H1 (cell line): Measurements from ENCODE around the gene GP5. TPM values are rescaled to one million over a fixed set of nuclear protein-coding genes. Genes with fewer than 3 reads are reported as not detected.

Source experiments
- CTCF ChIA-PET: fragments of 300-600 bp; sonication (Branson Sonifier 250); formaldehyde crosslinking; loops from one replicate; lab custom pipeline; 2021; ENCODE audit not compliant: partially characterized antibody; lab: Charles Lee
- POLR2A ChIA-PET: fragments of 300-600 bp; sonication (Branson Sonifier 250); formaldehyde crosslinking; loops from one replicate; lab custom pipeline; 2021; ENCODE audit warnings: inconsistent platforms; ENCODE audit not compliant: partially characterized antibody; lab: Charles Lee
- DNase-seq, 2 experiments: peaks; one replicate each; pipeline versions ENCODE4 v3.0.0 to v3.0.0-alpha.2; 2010 to 2022; ENCODE audit warnings: low spot score in 2 of 2, low read depth in 1 of 2, mixed read lengths in 1 of 2
- FAIRE-seq: peaks from 2 replicates; lab custom pipeline; 2011; peaks lifted over from hg19 to GRCh38; lab: Jason Lieb, UNC
- H2AFZ ChIP-seq: 2 replicates; pipeline ENCODE4 v1.8.1; 2012; ENCODE audit warnings: low read length, inconsistent platforms
- H2AK5ac ChIP-seq: 2 replicates; pipeline ENCODE4 v1.6.1; 2013; ENCODE audit warnings: low read depth, low read length
- H2BK120ac ChIP-seq: replicated peaks from 2 replicates; pipeline ENCODE3; 2013; ENCODE audit warnings: low read depth, low read length, inconsistent platforms
- H2BK12ac ChIP-seq: 2 replicates; pipeline ENCODE4 v1.6.1; 2013; ENCODE audit warnings: low read depth, low read length
- H2BK15ac ChIP-seq: 2 replicates; pipeline ENCODE4 v1.6.1; 2013; ENCODE audit warnings: low read length
- H2BK20ac ChIP-seq: 2 replicates; pipeline ENCODE4 v1.6.1; 2013; ENCODE audit warnings: low read length
- H2BK5ac ChIP-seq: 2 replicates; pipeline ENCODE4 v1.6.1; 2013; ENCODE audit warnings: low read depth, low read length
- H3K14ac ChIP-seq: 2 replicates; pipeline ENCODE4 v1.6.1; 2013; ENCODE audit warnings: inconsistent platforms; ENCODE audit not compliant: insufficient read length
- H3K18ac ChIP-seq: 2 replicates; pipeline ENCODE4 v1.6.1; 2013; ENCODE audit warnings: low read length; ENCODE audit errors: extremely low read depth
- H3K23ac ChIP-seq: 2 replicates; pipeline ENCODE4 v1.6.1; 2013; ENCODE audit warnings: inconsistent platforms; ENCODE audit not compliant: insufficient read length
- H3K23me2 ChIP-seq: 2 replicates; pipeline ENCODE4 v1.6.1; 2013; ENCODE audit warnings: low read depth, low read length
- H3K27ac ChIP-seq: 2 replicates; pipeline ENCODE4 v1.6.1; 2011; ENCODE audit warnings: low read depth, low read length, inconsistent platforms
- H3K27me3 ChIP-seq, 4 experiments: replicated peaks in 1 of 4; 1 replicate in 1 of 4; 2 replicates in 3 of 4; pipeline versions ENCODE4 v1.6.1 to v1.8.1; 2011 to 2013; ENCODE audit warnings: low read length in 3 of 4, mild to moderate bottlenecking in 3 of 4, inconsistent platforms in 2 of 4, mixed read lengths in 2 of 4, moderate library complexity in 1 of 4; ENCODE audit not compliant: control insufficient read depth in 3 of 4, insufficient read depth in 3 of 4; ENCODE audit errors: extremely low read depth in 1 of 4
- H3K36me3 ChIP-seq, 4 experiments: 2 replicates each; pipeline versions ENCODE4 v1.6.1 to v1.8.1; 2011 to 2013; ENCODE audit warnings: mild to moderate bottlenecking in 4 of 4, low read length in 3 of 4, moderate library complexity in 2 of 4, control low read depth in 1 of 4, inconsistent platforms in 1 of 4; ENCODE audit not compliant: insufficient read depth in 4 of 4, control insufficient read depth in 2 of 4
- H3K4ac ChIP-seq: replicated peaks from 2 replicates; pipeline ENCODE3; 2013; ENCODE audit warnings: low read length, low read depth, mixed read lengths, inconsistent platforms; ENCODE audit not compliant: insufficient read length
- H3K4me1 ChIP-seq, 4 experiments: replicated peaks in 1 of 4; 1 replicate in 1 of 4; 2 replicates in 3 of 4; pipeline versions ENCODE4 v1.6.1 to v1.8.1; 2011 to 2013; ENCODE audit warnings: low read length in 3 of 4, inconsistent platforms in 2 of 4, mixed read lengths in 1 of 4; ENCODE audit not compliant: insufficient read depth in 4 of 4, control insufficient read depth in 3 of 4
- H3K4me2 ChIP-seq, 2 experiments: 2 replicates each; pipeline versions ENCODE4 v1.6.1 to v1.8.1; 2011 to 2013; ENCODE audit warnings: low read depth in 2 of 2, low read length in 2 of 2, control low read depth in 1 of 2, inconsistent platforms in 1 of 2, mild to moderate bottlenecking in 1 of 2; ENCODE audit not compliant: insufficient read depth in 1 of 2
- H3K4me3 ChIP-seq, 4 experiments: fragments of 200-600, 300-600 bp in 1 of 4; sonication (generic), shearing (Covaris generic), sonication (Bioruptor Twin) in 1 of 4; 2 replicates each; pipeline versions ENCODE4 v1.5.1 to v1.8.1; 2011 to 2016; ENCODE audit warnings: low read length in 4 of 4, low read depth in 3 of 4, control low read depth in 2 of 4, inconsistent platforms in 2 of 4, mild to moderate bottlenecking in 2 of 4, mixed read lengths in 1 of 4, moderate library complexity in 1 of 4; ENCODE audit not compliant: insufficient read depth in 2 of 4; ENCODE audit errors: extremely low read depth in 1 of 4
- H3K56ac ChIP-seq: replicated peaks from 2 replicates; pipeline ENCODE3; 2013; ENCODE audit warnings: low read depth, mild to moderate bottlenecking, mixed read lengths, low read length, inconsistent platforms; ENCODE audit not compliant: insufficient read length
- H3K79me1 ChIP-seq: 2 replicates; pipeline ENCODE4 v1.6.1; 2013; ENCODE audit warnings: low read depth, low read length, control low read depth
- H3K79me2 ChIP-seq, 2 experiments: 2 replicates each; pipeline versions ENCODE4 v1.6.1 to v1.8.1; 2012 to 2013; ENCODE audit warnings: low read length in 2 of 2, mild to moderate bottlenecking in 2 of 2, inconsistent platforms in 1 of 2; ENCODE audit not compliant: insufficient read depth in 2 of 2, control insufficient read depth in 1 of 2
- H3K9ac ChIP-seq, 4 experiments: replicated peaks in 1 of 4; 1 replicate in 1 of 4; 2 replicates in 3 of 4; pipeline versions ENCODE4 v1.6.1 to v1.8.1; 2011 to 2013; ENCODE audit warnings: low read depth in 3 of 4, low read length in 3 of 4, control low read depth in 2 of 4, mild to moderate bottlenecking in 2 of 4, moderate library complexity in 2 of 4, inconsistent platforms in 1 of 4; ENCODE audit errors: extremely low read depth in 1 of 4
- H3K9me3 ChIP-seq, 2 experiments: 2 replicates each; pipeline versions ENCODE4 v1.6.1 to v1.8.1; 2012 to 2013; ENCODE audit warnings: mild to moderate bottlenecking in 2 of 2, moderate library complexity in 2 of 2, control low read depth in 1 of 2, inconsistent platforms in 1 of 2, low read depth in 1 of 2, low read length in 1 of 2, mixed read lengths in 1 of 2; ENCODE audit not compliant: insufficient read depth in 2 of 2
- H4K20me1 ChIP-seq, 2 experiments: replicated peaks in 1 of 2; 2 replicates each; pipeline versions ENCODE3 to v1.8.1; 2011 to 2013; ENCODE audit warnings: inconsistent platforms in 2 of 2, low read length in 2 of 2, mild to moderate bottlenecking in 1 of 2; ENCODE audit not compliant: insufficient read depth in 2 of 2, control insufficient read depth in 1 of 2
- H4K5ac ChIP-seq: 2 replicates; pipeline ENCODE4 v1.6.1; 2013; ENCODE audit warnings: low read length, low read depth, mixed read lengths, inconsistent platforms; ENCODE audit not compliant: insufficient read length
- H4K8ac ChIP-seq: 2 replicates; pipeline ENCODE4 v1.8.0; 2013; ENCODE audit warnings: mild to moderate bottlenecking, moderate library complexity, low read length, inconsistent platforms; ENCODE audit not compliant: insufficient read depth; ENCODE audit errors: extremely low read depth
- H4K91ac ChIP-seq: replicated peaks from 2 replicates; pipeline ENCODE3; 2013; ENCODE audit warnings: low read length, mixed read lengths, inconsistent platforms; ENCODE audit not compliant: insufficient read length
- BACH1 ChIP-seq: IDR thresholded peaks from 2 replicates; pipeline ENCODE4 v1.6.1; 2012; ENCODE audit warnings: low read length, improper control_type of control experiment
- FOSL1 ChIP-seq: IDR thresholded peaks from 2 replicates; pipeline ENCODE4 v1.6.1; 2011; ENCODE audit warnings: mild to moderate bottlenecking, low read depth, low read length, moderate library complexity; ENCODE audit not compliant: insufficient read depth
- MAX ChIP-seq: IDR thresholded peaks from 2 replicates; pipeline ENCODE4 v1.6.1; 2012; ENCODE audit warnings: inconsistent platforms
- RFX5 ChIP-seq: IDR thresholded peaks from 2 replicates; pipeline ENCODE4 v1.6.1; 2011; ENCODE audit warnings: low read depth, low read length, improper control_type of control experiment, borderline replicate concordance
- WGBS, 2 experiments: shearing (Covaris generic) in 1 of 2; methylation state at CpG; one replicate each; pipeline versions ENCODE4 v1.1.6 to v1.1.7; 2013 to 2015; ENCODE audit warnings: low lambda C conversion rate in 2 of 2, mixed read lengths in 2 of 2, inconsistent platforms in 1 of 2, low coverage in 1 of 2, missing lambda C conversion rate in 1 of 2; ENCODE audit not compliant: insufficient replicate concordance in 2 of 2, insufficient coverage in 1 of 2, insufficient read length in 1 of 2; ENCODE audit errors: extremely low coverage in 1 of 2, missing lambda C conversion rate in 1 of 2; 5-methylcytosine and 5-hydroxymethylcytosine counted together
- polyA plus RNA-seq, 7 experiments: library from polyadenylated mRNA; depleted of rRNA in 3 of 7; stranded (reverse) in 5 of 7; unstranded in 2 of 7; fragments of >200 nt in 5 of 7; fragments of 200-250 nt in 2 of 7; gene quantifications; 1 replicate in 5 of 7; 2 replicates in 1 of 7; 4 replicates in 1 of 7; pipeline versions ENCODE4 v1.2.1 to v1.2.3, GENCODE V29; 2011 to 2013; ENCODE audit warnings: missing spikeins in 2 of 7, mixed read lengths in 2 of 7
- total RNA-seq: library from RNA; stranded (reverse); fragmentation: NEBNext Ultra II Directional; extraction: Animal tissue kit (Norgen Biotek cat#: 25700); gene quantifications from 2 replicates; pipeline ENCODE4 v1.2.1, GENCODE V29; 2021

Gene GP5
- total and polyA plus RNA-seq, 2 of the 8 experiments (the other 6 are each of a cell fraction or from before 2014, with no cell fraction given) = 0.13 to 0.14 TPM

- WGBS, 2 experiments = 90% methylated on average over 1 of the region's 1 CpG; no CpG with 5 or more reads in 1 of the 2 experiments
Measured at GRCh38 chr3:194424373-194424772, 25.3 kb upstream of the GP5 start.

More at GRCh38 chr3:194424373-194424772, 25.3 kb upstream of the GP5 start:
- H3K4me3 ChIP-seq = no peak overlapping the region
- no peak overlapping the region for H3K56ac ChIP-seq
- no peak overlapping the region for H2BK12ac ChIP-seq
- no peak overlapping the region for H3K4me2 ChIP-seq
- H3K27ac ChIP-seq = no peak overlapping the region
- no peak overlapping the region for H2BK5ac ChIP-seq
- ChIA-PET CTCF (no interaction called here), POLR2A (interaction anchor here (0.9 kb wide), 1 partner anchor 17 kb away, joined by 3 read pairs; no protein-coding TSS in a partner anchor)
- no peak overlapping the region for H4K5ac ChIP-seq
- H3K79me1 ChIP-seq = no peaks in the 10 kb centered on the region
- H3K18ac ChIP-seq = no peak overlapping the region
- H3K79me2 ChIP-seq = no peaks in the 10 kb centered on the region
- TF ChIP-seq RFX5 (no peak), BACH1 (no peak), MAX (no peak), FOSL1 (no peak)
- no peak overlapping the region for H2AK5ac ChIP-seq
- DNase-seq (no peak), FAIRE-seq (no peak)
- no peak overlapping the region for H3K14ac ChIP-seq
- no peaks in the 10 kb centered on the region for H3K9me3 ChIP-seq
- H3K23me2 ChIP-seq = no peaks in the 10 kb centered on the region
- H3K36me3 ChIP-seq = peaks cover 8 to 54% (median 23%) of the 10 kb centered on the region in 4 experiments; a peak in 7 of 8 replicates
- no peak overlapping the region for H3K23ac ChIP-seq
- no peak overlapping the region for H3K4ac ChIP-seq
- H2AFZ ChIP-seq = no peak overlapping the region
- no peak overlapping the region for H2BK20ac ChIP-seq
- H3K4me1 ChIP-seq = no peaks in the 10 kb centered on the region; a peak in 1 of 7 replicates
- H4K8ac ChIP-seq = no peak overlapping the region
- H3K9ac ChIP-seq = no peak overlapping the region
- no peak overlapping the region for H2BK120ac ChIP-seq
- no peak overlapping the region for H4K91ac ChIP-seq
- H3K27me3 ChIP-seq = no peaks in the 10 kb centered on the region
- no peak overlapping the region for H2BK15ac ChIP-seq
- no peaks in the 10 kb centered on the region for H4K20me1 ChIP-seq
